ENCODE measurements around the gene HSPA12A. TPM values are rescaled to one million over a fixed set of nuclear protein-coding genes. Genes with fewer than 3 reads are reported as not detected.

The HSPA12A gene
- total RNA-seq, 1 donor from 2014 or later, result 7.9 TPM

- no peaks in the 10 kb centered on the region for H3K9me3 ChIP-seq (ENCODE audit: insufficient read depth, low read depth, low read length)
- no peaks in the 10 kb centered on the region for H3K9me3 Mint-ChIP-seq (ENCODE audit: unreplicated experiment)
- FAIRE-seq (no peak), DNase-seq (ENCODE audit: low read depth) (no peak)
- H3K36me3 Mint-ChIP-seq (ENCODE audit: low read depth, unreplicated experiment), result peaks cover 9% of the 10 kb centered on the region
- peaks cover 7% of the 10 kb centered on the region for H3K4me1 Mint-ChIP-seq (ENCODE audit: low read depth, unreplicated experiment)
- TF ChIP-seq EZH2 (IDR thresholded peaks at IDR 0.05; ENCODE audit: insufficient read depth, low read length) (no peak), CTCF (IDR thresholded peaks at IDR 0.05; ENCODE audit: insufficient read depth, low read depth, low read length) (no peak)
- H3K27ac ChIP-seq (ENCODE audit: low read depth, low read length), result no peak overlapping the region
- peaks cover 5% of the 10 kb centered on the region for H3K4me1 ChIP-seq (ENCODE audit: insufficient read depth, low read length)
- H3K27ac Mint-ChIP-seq (ENCODE audit: unreplicated experiment), result no peak overlapping the region
- peaks cover 50% of the 10 kb centered on the region for H3K27me3 Mint-ChIP-seq (ENCODE audit: low read depth, unreplicated experiment)
- no peaks in the 10 kb centered on the region for H3K79me2 ChIP-seq (ENCODE audit: insufficient read depth, low read length)
- H3K9ac ChIP-seq (ENCODE audit: low read length), result no peak overlapping the region
- H3K27me3 ChIP-seq (ENCODE audit: insufficient read depth, low read length), result no peaks in the 10 kb centered on the region
- peaks cover 2% of the 10 kb centered on the region for H3K36me3 ChIP-seq (ENCODE audit: insufficient read depth, low read length)
- no peak overlapping the region for H2AFZ ChIP-seq (ENCODE audit: low read depth, low read length)
- no peak overlapping the region for H3K4me3 Mint-ChIP-seq (ENCODE audit: unreplicated experiment)
- no peak overlapping the region for H3K4me3 ChIP-seq (ENCODE audit: insufficient read depth, low read depth, low read length)
- no peak overlapping the region for H3K4me2 ChIP-seq (ENCODE audit: low read length)
- no peaks in the 10 kb centered on the region for H4K20me1 ChIP-seq (ENCODE audit: insufficient read depth, low read length)
These were observed 45.4 kb downstream of the HSPA12A start for GRCh38 chr10:116696919-116697318.

- no peak overlapping the region for H3K27ac Mint-ChIP-seq (ENCODE audit: unreplicated experiment)
- H3K9me3 ChIP-seq (ENCODE audit: insufficient read depth, low read depth, low read length), result no peaks in the 10 kb centered on the region
- FAIRE-seq (no peak), DNase-seq (ENCODE audit: low read depth) (no peak)
- no peak overlapping the region for H3K4me2 ChIP-seq (ENCODE audit: low read length)
- no peaks in the 10 kb centered on the region for H3K27me3 ChIP-seq (ENCODE audit: insufficient read depth, low read length)
- H2AFZ ChIP-seq (ENCODE audit: low read depth, low read length), result no peak overlapping the region
- H3K27ac ChIP-seq (ENCODE audit: low read depth, low read length), result no peak overlapping the region
- no peak overlapping the region for H3K4me3 ChIP-seq (ENCODE audit: insufficient read depth, low read depth, low read length)
- H3K36me3 ChIP-seq (ENCODE audit: insufficient read depth, low read length), result peaks cover 2% of the 10 kb centered on the region
- H3K79me2 ChIP-seq (ENCODE audit: insufficient read depth, low read length), result no peaks in the 10 kb centered on the region
- peaks cover 14% of the 10 kb centered on the region for H3K36me3 Mint-ChIP-seq (ENCODE audit: low read depth, unreplicated experiment)
- no peaks in the 10 kb centered on the region for H3K9me3 Mint-ChIP-seq (ENCODE audit: unreplicated experiment)
- no peaks in the 10 kb centered on the region for H4K20me1 ChIP-seq (ENCODE audit: insufficient read depth, low read length)
- H3K4me3 Mint-ChIP-seq (ENCODE audit: unreplicated experiment), result no peak overlapping the region
- H3K9ac ChIP-seq (ENCODE audit: low read length), result no peak overlapping the region
- H3K4me1 Mint-ChIP-seq (ENCODE audit: low read depth, unreplicated experiment), result peaks cover 14% of the 10 kb centered on the region
- H3K4me1 ChIP-seq (ENCODE audit: insufficient read depth, low read length), result peaks cover 5% of the 10 kb centered on the region
- peaks cover 43% of the 10 kb centered on the region for H3K27me3 Mint-ChIP-seq (ENCODE audit: low read depth, unreplicated experiment)
- TF ChIP-seq CTCF (IDR thresholded peaks at IDR 0.05; ENCODE audit: insufficient read depth, low read depth, low read length) (no peak), EZH2 (IDR thresholded peaks at IDR 0.05; ENCODE audit: insufficient read depth, low read length) (no peak)
These were observed 47.5 kb downstream of the HSPA12A start for GRCh38 chr10:116694927-116695268.

GRCh38 chr10:116694243-116694926, 48.0 kb downstream of the HSPA12A start:
- DNase-seq (ENCODE audit: low read depth) (no peak), FAIRE-seq (no peak)
- H3K4me1 ChIP-seq (ENCODE audit: insufficient read depth, low read length), result peaks cover 5% of the 10 kb centered on the region
- H3K4me3 ChIP-seq (ENCODE audit: insufficient read depth, low read depth, low read length), result no peak overlapping the region
- Mint-ChIP-seq H3K4me3 (ENCODE audit: unreplicated experiment) (no peak overlapping the region), H3K4me1 (ENCODE audit: low read depth, unreplicated experiment) (peaks cover 14% of the 10 kb centered on the region), H3K27me3 (ENCODE audit: low read depth, unreplicated experiment) (peaks cover 39% of the 10 kb centered on the region), H3K36me3 (ENCODE audit: low read depth, unreplicated experiment) (peaks cover 14% of the 10 kb centered on the region), H3K27ac (ENCODE audit: unreplicated experiment) (no peak overlapping the region), H3K9me3 (ENCODE audit: unreplicated experiment) (no peaks in the 10 kb centered on the region)
- no peak overlapping the region for H3K27ac ChIP-seq (ENCODE audit: low read depth, low read length)
- H4K20me1 ChIP-seq (ENCODE audit: insufficient read depth, low read length), result no peaks in the 10 kb centered on the region
- H3K27me3 ChIP-seq (ENCODE audit: insufficient read depth, low read length), result no peaks in the 10 kb centered on the region
- no peaks in the 10 kb centered on the region for H3K79me2 ChIP-seq (ENCODE audit: insufficient read depth, low read length)
- H2AFZ ChIP-seq (ENCODE audit: low read depth, low read length), result no peak overlapping the region
- TF ChIP-seq CTCF (IDR thresholded peaks at IDR 0.05; ENCODE audit: insufficient read depth, low read depth, low read length) (no peak), EZH2 (IDR thresholded peaks at IDR 0.05; ENCODE audit: insufficient read depth, low read length) (no peak)
- H3K9me3 ChIP-seq (ENCODE audit: insufficient read depth, low read depth, low read length), result no peaks in the 10 kb centered on the region
- H3K9ac ChIP-seq (ENCODE audit: low read length), result no peak overlapping the region
- H3K4me2 ChIP-seq (ENCODE audit: low read length), result no peak overlapping the region
- H3K36me3 ChIP-seq (ENCODE audit: insufficient read depth, low read length), result peaks cover 2% of the 10 kb centered on the region
